Activated T-cell treated with anti-CD3 and anti-CD28 coated beads, Interleukin-2, amount 50 U/mL, for 4 hours (primary cell): ENCODE measurements around the gene TEX101. TPM values are rescaled to one million over a fixed set of nuclear protein-coding genes. Genes with fewer than 3 reads are reported as not detected.

ENCODE experiments used
- ATAC-seq, 2 donors: fragments of 200-7000 bp; cut with Tn5 transposase; one replicate each; pipeline ENCODE4 v1.10.0; 2021
- DNase-seq: peaks from one replicate; pipeline ENCODE4 v3.0.0-alpha.2; 2020
- H3K27me3 Mint-ChIP-seq: one replicate; pipeline ENCODE4 v1.8.0; 2021; ENCODE audit warnings: low read depth, mixed read lengths
- H3K36me3 Mint-ChIP-seq: one replicate; pipeline ENCODE4 v1.8.0; 2022; ENCODE audit warnings: mixed read lengths; ENCODE audit not compliant: insufficient read depth
- H3K4me1 Mint-ChIP-seq: one replicate; pipeline ENCODE4 v1.8.0; 2021; ENCODE audit warnings: low read depth, mixed read lengths
- H3K4me3 Mint-ChIP-seq: one replicate; pipeline ENCODE4 v1.8.0; 2021; ENCODE audit warnings: mild to moderate bottlenecking, moderate library complexity, mixed read lengths
- H3K9me3 Mint-ChIP-seq: one replicate; pipeline ENCODE4 v1.8.0; 2021; ENCODE audit warnings: mixed read lengths
- total RNA-seq, 3 donors: library from RNA; stranded (reverse); gene quantifications; one replicate each; pipeline ENCODE4 v1.2.1, GENCODE V29; 2021

Gene TEX101
- total RNA-seq, 3 donors from 2014 or later: not detected

DNA sequence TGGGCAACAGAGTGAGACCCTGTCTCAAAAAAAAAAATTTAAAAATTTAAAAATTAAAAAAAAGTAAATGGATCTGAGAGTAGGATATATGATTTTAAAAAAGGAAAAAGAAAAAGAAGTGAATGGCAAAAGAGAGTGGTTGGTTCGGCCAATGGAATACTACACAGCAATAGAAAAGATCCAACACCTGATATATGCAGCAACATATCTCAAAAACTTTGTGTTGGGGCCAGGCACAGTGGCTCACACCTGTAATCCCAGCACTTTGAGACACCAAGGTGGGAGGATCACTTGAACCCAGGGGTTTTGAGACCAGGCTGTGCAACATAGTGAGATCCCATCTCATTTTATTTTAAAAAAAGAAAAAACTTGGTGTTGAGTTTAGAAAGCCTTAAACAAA lies 52.1 kb downstream of the TEX101 start:
- Mint-ChIP-seq H3K9me3 (no peaks in the 10 kb centered on the region), H3K36me3 (no peaks in the 10 kb centered on the region), H3K4me1 (peaks cover 55% of the 10 kb centered on the region), H3K27me3 (no peaks in the 10 kb centered on the region), H3K4me3 (no peak overlapping the region)
- DNase-seq: no peak
- ATAC-seq: no peak

DNA sequence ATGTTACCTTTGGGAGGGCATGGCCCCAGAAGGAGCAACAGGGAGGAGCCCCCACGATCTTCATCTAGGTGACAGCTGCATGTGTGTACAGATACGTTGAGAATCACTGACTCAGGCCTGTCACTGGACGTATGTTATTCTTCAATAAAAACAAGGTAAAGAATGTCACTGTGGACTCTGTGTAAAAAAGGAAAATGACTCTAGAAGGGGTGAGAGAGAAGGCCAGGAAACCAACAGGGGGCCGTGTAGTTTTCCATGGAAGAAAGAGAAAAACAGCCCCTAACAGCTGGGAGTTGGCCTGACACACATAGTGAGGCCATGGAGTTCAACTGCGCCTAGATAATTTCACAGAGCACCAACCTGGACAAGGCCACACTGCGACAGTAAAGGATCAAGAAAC lies 52.6 kb downstream of the TEX101 start:
- ATAC-seq (no peak), DNase-seq (no peak)
- Mint-ChIP-seq H3K9me3 (no peaks in the 10 kb centered on the region), H3K4me1 (peaks cover 51% of the 10 kb centered on the region), H3K27me3 (no peaks in the 10 kb centered on the region), H3K4me3 (no peak overlapping the region), H3K36me3 (no peaks in the 10 kb centered on the region)

- no peak overlapping the region for H3K4me3 Mint-ChIP-seq
- no peaks in the 10 kb centered on the region for H3K36me3 Mint-ChIP-seq
- no peaks in the 10 kb centered on the region for H3K27me3 Mint-ChIP-seq
- no peak for ATAC-seq
- H3K4me1 Mint-ChIP-seq: peaks cover 53% of the 10 kb centered on the region
- H3K9me3 Mint-ChIP-seq: no peaks in the 10 kb centered on the region
- DNase-seq: no peak
Observed at GRCh38 chr19:43467730-43468129, 53.0 kb downstream of the TEX101 start.

Other genes with a start within 250 kb of the TEX101 start
- not detected for gene PSG5, start 228.4 kb upstream of the TEX101 start, total RNA-seq
- gene PSG4, start 209.3 kb upstream of the TEX101 start, total RNA-seq: not detected
- not detected for gene PSG9, start 145.4 kb upstream of the TEX101 start, total RNA-seq
- gene CD177, start 61.2 kb upstream of the TEX101 start, total RNA-seq: not detected
- gene LYPD3, start 50.7 kb downstream of the TEX101 start, total RNA-seq: 1 to 10 TPM; 1.5 to 3.1 (median 2.2) TPM
- 10 to 100 TPM; 17.0 to 33.7 (median 26.2) TPM for gene PHLDB3, start 89.9 kb downstream of the TEX101 start, total RNA-seq
- gene ETHE1, start 112.3 kb downstream of the TEX101 start, total RNA-seq: 10 to 100 TPM; 29.3 to 36.8 (median 33.7) TPM
- 1 to 10 TPM; 1.6 to 3.0 (median 2.0) TPM for gene ZNF575, start 118.3 kb downstream of the TEX101 start, total RNA-seq
- gene XRCC1, start 160.6 kb downstream of the TEX101 start, total RNA-seq: 10 to 100 TPM; 21.0 to 24.2 (median 23.1) TPM
- 1 to 10 TPM; 1.3 to 2.5 (median 2.2) TPM for gene PINLYP, start 160.9 kb downstream of the TEX101 start, total RNA-seq
- gene IRGQ, start 181.2 kb downstream of the TEX101 start, total RNA-seq: 10 to 100 TPM; 31.7 to 38.2 (median 33.5) TPM
- 10 to 100 TPM; 16.6 to 22.3 (median 18.5) TPM for gene ZNF576, start 181.7 kb downstream of the TEX101 start, total RNA-seq
- under 1 TPM; 0.25 to 0.87 (median 0.30) TPM for gene SRRM5, start 197.2 kb downstream of the TEX101 start, total RNA-seq
- gene ZNF428, start 204.7 kb downstream of the TEX101 start, total RNA-seq: 10 to 100 TPM; 20.6 to 27.6 (median 25.5) TPM
- under 1 TPM; 0.40 to 0.63 (median 0.42) TPM for gene CADM4, start 225.0 kb downstream of the TEX101 start, total RNA-seq